Astrocyte (in vitro differentiated cells and primary cell): Measurements from ENCODE around the gene MSANTD4. TPM values are rescaled to one million over a fixed set of nuclear protein-coding genes. Genes with fewer than 3 reads are reported as not detected.

Experiments used
- DNase-seq: peaks from one replicate; pipeline ENCODE4 v3.0.0-alpha.2; 2010; ENCODE audit warnings: low read depth
- FAIRE-seq: peaks from 2 replicates; lab custom pipeline; 2011; peaks lifted over from hg19 to GRCh38; lab: Jason Lieb, UNC
- H2AFZ ChIP-seq: 2 replicates; pipeline ENCODE4 v1.6.0; 2012; ENCODE audit warnings: low read depth, low read length, inconsistent platforms
- H3K27ac ChIP-seq: 2 replicates; pipeline ENCODE4 v1.5.1; 2011; ENCODE audit warnings: low read depth, low read length, inconsistent platforms
- H3K27me3 ChIP-seq: 2 replicates; pipeline ENCODE4 v1.6.0; 2011; ENCODE audit warnings: low read length, inconsistent platforms; ENCODE audit not compliant: insufficient read depth
- H3K36me3 ChIP-seq: 2 replicates; pipeline ENCODE4 v1.5.1; 2011; ENCODE audit warnings: low read length, inconsistent platforms; ENCODE audit not compliant: insufficient read depth
- H3K4me1 ChIP-seq: 2 replicates; pipeline ENCODE4 v1.5.1; 2011; ENCODE audit warnings: low read length, inconsistent platforms; ENCODE audit not compliant: insufficient read depth
- H3K4me2 ChIP-seq: 2 replicates; pipeline ENCODE4 v1.6.0; 2012; ENCODE audit warnings: low read length, inconsistent platforms
- H3K4me3 ChIP-seq: 2 replicates; pipeline ENCODE4 v1.5.1; 2011; ENCODE audit warnings: low read depth, mild to moderate bottlenecking, low read length, inconsistent platforms; ENCODE audit not compliant: insufficient read depth
- H3K79me2 ChIP-seq: 2 replicates; pipeline ENCODE4 v1.6.0; 2012; ENCODE audit warnings: mild to moderate bottlenecking, low read length, inconsistent platforms; ENCODE audit not compliant: insufficient read depth
- H3K9ac ChIP-seq: 2 replicates; pipeline ENCODE4 v1.6.0; 2012; ENCODE audit warnings: mild to moderate bottlenecking, low read length, inconsistent platforms
- H3K9me3 ChIP-seq: 2 replicates; pipeline ENCODE4 v1.5.1; 2012; ENCODE audit warnings: low read depth, mild to moderate bottlenecking, low read length, inconsistent platforms; ENCODE audit not compliant: insufficient read depth
- H4K20me1 ChIP-seq: 2 replicates; pipeline ENCODE4 v1.6.0; 2012; ENCODE audit warnings: low read length, inconsistent platforms; ENCODE audit not compliant: insufficient read depth
- H3K27ac Mint-ChIP-seq: one replicate; pipeline ENCODE4 v1.8.0; 2021; ENCODE audit warnings: mild to moderate bottlenecking, mixed read lengths; ENCODE audit not compliant: unreplicated experiment
- H3K27me3 Mint-ChIP-seq: one replicate; pipeline ENCODE4 v1.8.0; 2021; ENCODE audit warnings: low read depth, mixed read lengths; ENCODE audit not compliant: unreplicated experiment
- H3K36me3 Mint-ChIP-seq: one replicate; pipeline ENCODE4 v1.8.0; 2021; ENCODE audit warnings: low read depth, mixed read lengths; ENCODE audit not compliant: unreplicated experiment
- H3K4me1 Mint-ChIP-seq: one replicate; pipeline ENCODE4 v1.8.0; 2021; ENCODE audit warnings: low read depth, mixed read lengths; ENCODE audit not compliant: unreplicated experiment
- H3K4me3 Mint-ChIP-seq: one replicate; pipeline ENCODE4 v1.8.0; 2021; ENCODE audit warnings: mild to moderate bottlenecking, moderate library complexity, mixed read lengths; ENCODE audit not compliant: unreplicated experiment
- H3K9me3 Mint-ChIP-seq: one replicate; pipeline ENCODE4 v1.8.0; 2021; ENCODE audit warnings: mild to moderate bottlenecking, mixed read lengths; ENCODE audit not compliant: unreplicated experiment
- EZH2 ChIP-seq: IDR thresholded peaks from 2 replicates; pipeline ENCODE4 v1.6.1; 2012; ENCODE audit warnings: mild to moderate bottlenecking, low read length, inconsistent platforms; ENCODE audit not compliant: insufficient read depth
- total RNA-seq: library from RNA; stranded (reverse); gene quantifications from 2 replicates; pipeline ENCODE4 v1.2.1, GENCODE V29; 2021
- TF ChIP-seq, protein P1 (sequence below): IDR thresholded peaks from 2 replicates; pipeline ENCODE4 v1.5.1; 2011; ENCODE audit warnings: low read depth, mild to moderate bottlenecking, inconsistent platforms, low read length, moderate library complexity; ENCODE audit not compliant: insufficient read depth

Gene MSANTD4
- total RNA-seq, 1 donor from 2014 or later = 19.8 TPM

DNA sequence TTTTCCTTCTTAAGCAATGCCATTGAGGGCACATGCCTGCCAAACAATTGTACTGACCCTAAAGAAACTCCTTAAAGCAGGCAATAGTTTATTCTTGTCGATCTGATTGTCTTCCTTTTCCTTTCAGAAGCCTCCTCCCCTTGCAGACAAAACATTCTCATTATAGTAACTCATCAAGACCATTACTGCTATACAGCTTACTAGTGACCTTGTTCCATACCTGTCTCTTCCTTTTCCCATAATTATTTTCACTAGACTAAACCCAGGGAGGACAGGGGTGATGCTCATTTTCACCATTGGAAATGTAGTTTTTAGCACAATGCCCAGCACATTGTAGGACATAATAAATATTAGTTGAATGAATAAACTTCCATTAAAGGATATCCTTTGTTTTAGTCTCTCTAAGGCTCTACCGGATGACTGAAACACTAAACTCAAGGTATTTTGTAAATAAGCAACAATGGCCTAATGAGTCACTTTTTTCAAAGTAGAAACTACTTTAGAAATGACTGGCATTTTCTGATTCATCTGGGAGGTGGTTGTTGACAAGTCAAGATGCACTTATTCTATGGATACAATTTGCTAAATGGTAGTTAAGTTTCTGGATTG is 9.3 kb upstream of the MSANTD4 start:
- no peak overlapping the region for H3K27ac ChIP-seq
- Mint-ChIP-seq H3K4me1 (peaks cover 4% of the 10 kb centered on the region), H3K9me3 (peaks cover 2% of the 10 kb centered on the region), H3K4me3 (no peak overlapping the region), H3K27me3 (no peaks in the 10 kb centered on the region), H3K36me3 (no peaks in the 10 kb centered on the region), H3K27ac (no peak overlapping the region)
- H3K4me1 ChIP-seq = peaks cover 5% of the 10 kb centered on the region
- H3K79me2 ChIP-seq = no peaks in the 10 kb centered on the region
- H2AFZ ChIP-seq = no peak overlapping the region
- H3K27me3 ChIP-seq = no peaks in the 10 kb centered on the region
- no peak overlapping the region for H3K4me2 ChIP-seq
- no peaks in the 10 kb centered on the region for H3K9me3 ChIP-seq
- H4K20me1 ChIP-seq = no peaks in the 10 kb centered on the region
- no peaks in the 10 kb centered on the region for H3K36me3 ChIP-seq
- TF ChIP-seq, protein P1, sequence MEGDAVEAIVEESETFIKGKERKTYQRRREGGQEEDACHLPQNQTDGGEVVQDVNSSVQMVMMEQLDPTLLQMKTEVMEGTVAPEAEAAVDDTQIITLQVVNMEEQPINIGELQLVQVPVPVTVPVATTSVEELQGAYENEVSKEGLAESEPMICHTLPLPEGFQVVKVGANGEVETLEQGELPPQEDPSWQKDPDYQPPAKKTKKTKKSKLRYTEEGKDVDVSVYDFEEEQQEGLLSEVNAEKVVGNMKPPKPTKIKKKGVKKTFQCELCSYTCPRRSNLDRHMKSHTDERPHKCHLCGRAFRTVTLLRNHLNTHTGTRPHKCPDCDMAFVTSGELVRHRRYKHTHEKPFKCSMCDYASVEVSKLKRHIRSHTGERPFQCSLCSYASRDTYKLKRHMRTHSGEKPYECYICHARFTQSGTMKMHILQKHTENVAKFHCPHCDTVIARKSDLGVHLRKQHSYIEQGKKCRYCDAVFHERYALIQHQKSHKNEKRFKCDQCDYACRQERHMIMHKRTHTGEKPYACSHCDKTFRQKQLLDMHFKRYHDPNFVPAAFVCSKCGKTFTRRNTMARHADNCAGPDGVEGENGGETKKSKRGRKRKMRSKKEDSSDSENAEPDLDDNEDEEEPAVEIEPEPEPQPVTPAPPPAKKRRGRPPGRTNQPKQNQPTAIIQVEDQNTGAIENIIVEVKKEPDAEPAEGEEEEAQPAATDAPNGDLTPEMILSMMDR = no peak
- no peak for TF ChIP-seq EZH2
- H3K4me3 ChIP-seq = no peak overlapping the region
- DNase-seq (no peak), FAIRE-seq (no peak)
- H3K9ac ChIP-seq = no peak overlapping the region

DNA sequence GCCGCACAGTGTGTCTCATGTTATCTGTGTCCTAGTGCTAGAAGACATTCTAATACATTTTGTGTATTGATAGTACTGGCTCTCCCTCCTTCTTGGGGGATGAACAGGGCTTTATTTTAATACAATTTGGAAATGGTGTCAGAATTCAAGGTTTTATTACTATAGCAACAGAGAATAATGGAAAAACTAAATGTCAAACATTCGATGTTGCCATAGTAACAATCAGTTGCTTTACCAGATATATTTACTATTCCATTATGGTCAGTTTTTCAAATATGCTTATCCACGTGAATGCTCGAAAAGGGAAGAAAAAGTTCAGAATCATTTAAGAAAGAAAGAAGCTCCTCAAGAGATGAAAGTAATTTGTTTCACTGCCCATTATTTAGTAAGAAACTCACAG is 8.6 kb upstream of the MSANTD4 start:
- H3K4me3 ChIP-seq = no peak overlapping the region
- DNase-seq = no peak
- Mint-ChIP-seq H3K4me3 (no peak overlapping the region), H3K4me1 (peaks cover 4% of the 10 kb centered on the region), H3K27me3 (no peaks in the 10 kb centered on the region), H3K36me3 (no peaks in the 10 kb centered on the region), H3K9me3 (peaks cover 2% of the 10 kb centered on the region), H3K27ac (no peak overlapping the region)
- TF ChIP-seq EZH2 = no peak
- TF ChIP-seq, protein P1 = no peak
- H3K9ac ChIP-seq = no peak overlapping the region
- H3K79me2 ChIP-seq = no peaks in the 10 kb centered on the region
- H3K9me3 ChIP-seq = no peaks in the 10 kb centered on the region
- no peaks in the 10 kb centered on the region for H3K36me3 ChIP-seq
- no peak for FAIRE-seq
- no peak overlapping the region for H3K27ac ChIP-seq
- H2AFZ ChIP-seq = no peak overlapping the region
- no peaks in the 10 kb centered on the region for H3K27me3 ChIP-seq
- peaks cover 5% of the 10 kb centered on the region for H3K4me1 ChIP-seq
- H4K20me1 ChIP-seq = no peaks in the 10 kb centered on the region
- H3K4me2 ChIP-seq = no peak overlapping the region

DNA sequence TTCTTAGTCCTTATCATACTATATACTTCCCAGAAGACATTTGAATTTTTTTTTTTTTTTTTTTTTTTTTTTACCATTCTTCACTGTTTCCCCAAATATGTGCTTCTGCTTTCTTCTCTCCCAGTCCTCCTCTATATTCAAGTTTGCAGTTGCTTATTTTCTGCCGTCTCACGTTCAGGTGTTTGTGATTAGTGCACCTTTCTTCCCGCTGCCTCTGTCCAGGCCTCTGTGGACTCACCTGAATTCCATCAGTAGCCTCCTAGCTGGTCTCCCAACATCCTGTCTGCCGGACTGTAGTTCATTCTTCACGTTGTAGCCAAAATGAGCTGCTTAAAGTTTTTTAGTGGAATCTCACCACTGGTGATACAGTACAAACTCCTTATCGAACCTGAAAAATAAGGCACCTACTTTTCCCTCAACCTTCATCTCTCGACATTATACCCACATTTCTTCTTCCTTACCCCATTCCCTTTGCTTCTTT is 795 bp upstream of the MSANTD4 start:
- no peak for FAIRE-seq
- Histone ChIP-seq H3K27me3 (no peaks in the 10 kb centered on the region), H2AFZ (peak overlapping the region; percentile 98), H3K9ac (peak overlapping the region; percentile 58), H3K79me2 (peaks cover 40% of the 10 kb centered on the region), H3K4me3 (peak overlapping the region; percentile 84), H3K4me2 (peak overlapping the region; percentile 88), H4K20me1 (peaks cover 3% of the 10 kb centered on the region), H3K36me3 (no peaks in the 10 kb centered on the region), H3K4me1 (peaks cover 7% of the 10 kb centered on the region), H3K9me3 (no peaks in the 10 kb centered on the region), H3K27ac (peak overlapping the region; percentile 69)
- peaks cover 5% of the 10 kb centered on the region for H3K36me3 Mint-ChIP-seq
- no peak for DNase-seq
- H3K27me3 Mint-ChIP-seq = no peaks in the 10 kb centered on the region
- peak overlapping the region; percentile 98 for H3K4me3 Mint-ChIP-seq
- H3K9me3 Mint-ChIP-seq = peaks cover 2% of the 10 kb centered on the region
- TF ChIP-seq, protein P1 = no peak
- no peak for TF ChIP-seq EZH2
- H3K4me1 Mint-ChIP-seq = peaks cover 24% of the 10 kb centered on the region
- H3K27ac Mint-ChIP-seq = peak overlapping the region; percentile 93
